GM10248 (cell line): Measurements from ENCODE around the gene TMEM37.

ENCODE experiments used
- CTCF ChIA-PET: fragments of 300-600 bp; sonication (Branson Sonifier 250); formaldehyde crosslinking; extraction: SDS; loops from one replicate; lab custom pipeline; 2021; ENCODE audit warnings: antibody characterized with exemption; lab: Yijun Ruan, JAX
- POLR2A ChIA-PET: fragments of 350-650 bp; sonication (Branson Sonifier 250); formaldehyde crosslinking; extraction: SDS; loops from one replicate; lab custom pipeline; 2020; ENCODE audit warnings: antibody characterized with exemption; lab: Yijun Ruan, JAX
- DNase-seq: peaks from one replicate; pipeline ENCODE4 v3.0.0; 2012; ENCODE audit errors: extremely low spot score
- TF ChIP-seq, protein P1 (sequence below): IDR thresholded peaks from 2 replicates; pipeline ENCODE4 v1.5.1; 2012; ENCODE audit warnings: mild to moderate bottlenecking, low read depth; ENCODE audit errors: extremely low read depth, missing control alignments, control extremely low read depth

TMEM37 gene

GRCh38 chr2:119431976-119432850, 559 bp downstream of the TMEM37 start:
- TF ChIP-seq, protein P1, sequence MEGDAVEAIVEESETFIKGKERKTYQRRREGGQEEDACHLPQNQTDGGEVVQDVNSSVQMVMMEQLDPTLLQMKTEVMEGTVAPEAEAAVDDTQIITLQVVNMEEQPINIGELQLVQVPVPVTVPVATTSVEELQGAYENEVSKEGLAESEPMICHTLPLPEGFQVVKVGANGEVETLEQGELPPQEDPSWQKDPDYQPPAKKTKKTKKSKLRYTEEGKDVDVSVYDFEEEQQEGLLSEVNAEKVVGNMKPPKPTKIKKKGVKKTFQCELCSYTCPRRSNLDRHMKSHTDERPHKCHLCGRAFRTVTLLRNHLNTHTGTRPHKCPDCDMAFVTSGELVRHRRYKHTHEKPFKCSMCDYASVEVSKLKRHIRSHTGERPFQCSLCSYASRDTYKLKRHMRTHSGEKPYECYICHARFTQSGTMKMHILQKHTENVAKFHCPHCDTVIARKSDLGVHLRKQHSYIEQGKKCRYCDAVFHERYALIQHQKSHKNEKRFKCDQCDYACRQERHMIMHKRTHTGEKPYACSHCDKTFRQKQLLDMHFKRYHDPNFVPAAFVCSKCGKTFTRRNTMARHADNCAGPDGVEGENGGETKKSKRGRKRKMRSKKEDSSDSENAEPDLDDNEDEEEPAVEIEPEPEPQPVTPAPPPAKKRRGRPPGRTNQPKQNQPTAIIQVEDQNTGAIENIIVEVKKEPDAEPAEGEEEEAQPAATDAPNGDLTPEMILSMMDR, result no peak
- ChIA-PET POLR2A (no interaction called here), CTCF (interaction anchor here (0.9 to 1.4 kb wide), 4 partner anchors 12 to 550 kb away, joined by 3 to 4 read pairs (median 4); no protein-coding TSS in a partner anchor)
- no peak for DNase-seq

- TF ChIP-seq, protein P1, result no peak
- ChIA-PET POLR2A (no interaction called here), CTCF (interaction anchor here (1.2 to 2.1 kb wide), 2 partner anchors 13 to 26 kb away, joined by 3 to 12 read pairs; no protein-coding TSS in a partner anchor)
- no peak for DNase-seq
Observed at GRCh38 chr2:119432851-119433522, 1.3 kb downstream of the TMEM37 start.

DNA sequence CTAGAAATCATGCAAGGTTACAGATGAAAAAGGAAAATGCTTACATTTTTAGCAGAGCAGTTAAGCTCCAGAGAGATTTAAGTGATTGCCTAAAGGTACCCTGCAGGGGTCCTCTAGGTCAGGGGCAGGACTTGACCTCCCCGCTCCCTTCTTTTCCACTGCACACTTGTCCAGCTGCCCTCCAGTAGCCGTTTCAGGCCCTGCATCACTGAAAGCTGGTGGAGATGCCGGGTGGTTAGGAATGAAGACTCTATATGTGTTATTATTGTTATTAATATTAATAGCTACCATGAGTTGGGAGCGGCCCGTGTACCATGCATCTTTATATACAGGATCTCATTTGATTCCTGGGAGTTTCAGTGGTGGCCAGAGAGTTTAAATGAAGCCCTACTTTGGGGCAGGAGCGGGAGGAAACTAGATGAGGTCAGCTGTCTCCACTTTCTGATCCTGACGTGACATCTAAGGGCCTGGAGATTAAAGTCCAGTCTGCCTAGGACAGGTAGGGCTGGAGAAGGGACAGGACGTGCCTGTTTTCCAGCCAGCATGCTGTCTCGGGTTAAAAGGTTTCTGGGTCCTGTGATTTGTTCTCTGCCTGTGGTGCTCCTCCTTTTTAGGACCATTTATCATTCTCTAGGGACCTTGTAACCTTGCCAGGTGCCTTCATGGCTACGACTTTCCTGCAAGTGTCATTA, 2.1 kb downstream of the TMEM37 start:
- ChIA-PET CTCF (interaction anchor here (1.2 to 2.1 kb wide), 3 partner anchors 12 to 43 kb away, joined by 3 to 12 read pairs (median 5); no protein-coding TSS in a partner anchor), POLR2A (no interaction called here)
- no peak for DNase-seq
- TF ChIP-seq, protein P1, result no peak

DNA sequence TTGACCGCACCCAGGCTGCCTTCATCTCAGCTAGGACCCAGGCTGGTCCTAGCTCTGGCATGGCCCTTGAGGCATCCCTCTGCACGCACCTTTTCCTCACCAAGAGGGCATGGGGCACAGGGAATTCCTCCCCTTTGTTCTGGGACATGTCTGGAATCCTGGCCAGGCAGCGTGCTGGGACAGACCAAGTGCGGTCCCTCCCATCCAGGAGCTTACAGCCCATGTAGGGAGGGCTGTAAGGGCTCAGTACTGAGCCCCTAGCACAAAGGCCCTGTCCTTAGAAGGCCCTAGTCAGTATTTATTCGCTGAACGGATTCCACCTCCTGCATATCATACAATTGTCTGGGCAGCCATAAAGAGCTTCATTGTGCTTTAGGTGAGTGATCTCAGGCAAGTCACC, 3.0 kb downstream of the TMEM37 start:
- ChIA-PET CTCF (interaction anchor here (1.4 to 2.1 kb wide), 2 partner anchors 28 to 42 kb away, joined by 5 to 12 read pairs; no protein-coding TSS in a partner anchor), POLR2A (no interaction called here)
- DNase-seq, result no peak
- TF ChIP-seq, protein P1, result no peak

DNA sequence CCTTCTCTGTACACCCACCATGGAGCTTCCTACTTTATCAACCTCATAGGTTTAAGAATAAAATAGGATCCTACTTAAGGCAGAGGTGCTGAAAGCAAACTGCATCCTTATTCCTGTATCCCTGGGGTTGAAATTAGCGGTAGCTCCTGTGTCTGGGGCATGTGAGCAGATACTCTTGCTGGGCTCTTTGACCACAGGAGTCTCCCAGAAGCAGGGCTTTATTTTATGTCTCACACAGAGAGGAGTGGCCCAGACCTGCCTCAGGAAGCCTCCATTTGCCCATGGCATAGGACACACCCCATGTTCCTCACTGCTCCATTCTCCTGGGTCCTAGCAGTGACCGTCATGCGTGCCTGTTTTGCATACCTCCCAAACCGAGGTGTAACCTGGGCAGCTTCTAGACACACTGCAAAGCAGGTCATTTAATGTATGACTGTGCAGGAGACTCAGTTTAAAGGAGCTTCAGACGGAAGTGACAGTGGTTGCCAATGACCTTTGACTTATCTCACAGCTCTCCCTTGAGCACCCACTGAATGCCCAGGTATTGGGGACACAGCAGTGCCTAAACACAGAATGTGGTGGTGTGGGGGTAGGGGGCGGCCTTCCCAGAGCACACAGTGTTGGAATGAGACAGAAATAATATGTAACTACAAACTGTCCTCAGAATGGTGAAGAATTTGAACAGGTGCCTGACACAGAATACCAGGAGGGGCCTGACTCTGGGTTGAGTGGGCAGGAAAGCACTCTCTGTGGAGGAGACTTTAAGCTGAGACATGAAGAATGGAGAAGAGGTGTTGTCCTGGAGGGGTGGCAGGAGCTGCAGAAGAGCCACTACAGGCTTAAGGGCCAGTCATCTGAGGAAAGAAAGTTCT, 3.7 kb downstream of the TMEM37 start:
- no peak for DNase-seq
- TF ChIP-seq, protein P1, result no peak
- ChIA-PET CTCF (interaction anchor here (0.8 to 2.1 kb wide), 3 partner anchors 16 to 79 kb away, joined by 3 to 12 read pairs (median 3); no protein-coding TSS in a partner anchor), POLR2A (no interaction called here)

DNA sequence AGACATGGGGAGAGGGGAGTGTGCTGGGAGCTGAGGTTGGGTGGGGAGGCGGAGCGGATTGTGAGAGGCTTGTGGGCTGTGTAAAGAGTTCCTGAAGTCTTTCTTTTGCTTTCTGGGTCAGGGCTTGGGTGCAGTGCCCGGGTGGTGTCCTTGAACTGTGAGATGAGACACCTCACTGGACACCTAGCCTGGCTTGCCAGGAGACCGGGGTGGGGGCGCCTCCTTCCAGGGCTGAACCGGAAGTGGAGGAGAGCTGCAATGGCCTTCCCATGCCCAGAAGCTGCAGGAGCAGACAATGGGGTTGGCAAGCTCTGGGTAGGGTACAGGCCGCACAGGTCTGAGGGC, 4.3 kb downstream of the TMEM37 start:
- TF ChIP-seq, protein P1, result no peak
- CTCF ChIA-PET, result interaction anchor here (0.8 to 1.1 kb wide), 3 partner anchors 9 to 80 kb away, joined by 3 read pairs; no protein-coding TSS in a partner anchor
- no peak for DNase-seq
- POLR2A ChIA-PET, result no interaction called here
